Measurements from ENCODE around the gene CFAP61. TPM values are rescaled to one million over a fixed set of nuclear protein-coding genes. Genes with fewer than 3 reads are reported as not detected.

The CFAP61 gene
- not detected in 2 replicates for total RNA-seq

GRCh38 chr20:20052074-20052970, at the start of gene CFAP61, which contains the start of gene CRNKL1:
Gene CFAP61, plus strand, starts transcription at chr20:20052532. Its CDS starts 4,122 bp downstream, at chr20:20056654.
Gene CRNKL1, minus strand, starts transcription at chr20:20052466. Its CDS starts 124 bp downstream, at chr20:20052342.

GRCh38 chr20:20017001-20017843, 35.1 kb upstream of the CFAP61 start, which contains the start of gene NAA20:
Gene NAA20, plus strand, starts transcription at chr20:20017362. Its CDS starts 35 bp downstream, at chr20:20017397.

GRCh38 chr20:20367575-20368417, 315.5 kb downstream of the CFAP61 start, which contains the start of gene INSM1:
Gene INSM1, plus strand, starts transcription at chr20:20368104. Its CDS starts 164 bp downstream, at chr20:20368268.

Other genes with a start within 250 kb of the CFAP61 start
- gene NAA20, start 35.2 kb upstream of the CFAP61 start, total RNA-seq = 60.0 and 72.3 TPM in 2 replicates
- 15.6 and 16.6 TPM in 2 replicates for gene CRNKL1, start 66 bp upstream of the CFAP61 start, total RNA-seq

Measured in tracheal epithelial cell (primary cell).